ENCODE results near the gene COMMD6. TPM values are rescaled to one million over a fixed set of nuclear protein-coding genes. Genes with fewer than 3 reads are reported as not detected.
A peak's percentile ranks its signal among the peaks of the same experiment; 100 is the strongest.

Gene COMMD6
- total RNA-seq, 1 donor from 2014 or later: 209 TPM

DNA sequence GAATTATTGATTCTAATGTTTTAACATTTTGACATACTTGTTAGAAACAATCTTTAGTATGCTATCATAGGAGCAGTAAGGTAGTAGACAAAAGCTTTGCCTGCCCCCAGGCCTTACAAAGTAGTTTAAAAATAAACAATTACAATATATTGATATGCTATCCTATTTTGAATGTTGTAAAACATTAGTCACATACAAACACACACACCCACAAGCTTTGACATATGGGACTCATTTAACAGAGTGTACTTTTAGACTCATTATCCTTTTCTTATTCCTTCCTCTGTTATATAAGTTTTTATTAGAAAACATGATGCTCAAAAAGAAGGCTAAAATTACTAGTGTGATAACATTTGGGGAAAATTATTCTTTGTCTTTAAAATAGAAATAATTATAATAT lies 45.5 kb upstream of the COMMD6 start:
- peaks cover 25% of the 10 kb centered on the region for H3K36me3 Mint-ChIP-seq (ENCODE audit: low read depth, unreplicated experiment)
- no peaks in the 10 kb centered on the region for H3K27me3 Mint-ChIP-seq (ENCODE audit: low read depth, unreplicated experiment)
- Histone ChIP-seq H3K4me1 (ENCODE audit: insufficient read depth, low read length) (no peaks in the 10 kb centered on the region), H4K20me1 (ENCODE audit: insufficient read depth, low read length) (no peaks in the 10 kb centered on the region), H3K9me3 (ENCODE audit: insufficient read depth, low read depth, low read length) (peaks cover 4% of the 10 kb centered on the region), H2AFZ (ENCODE audit: low read depth, low read length) (no peak overlapping the region), H3K4me2 (ENCODE audit: low read length) (no peak overlapping the region), H3K36me3 (ENCODE audit: insufficient read depth, low read length) (peaks cover 10% of the 10 kb centered on the region), H3K27me3 (ENCODE audit: insufficient read depth, low read length) (no peaks in the 10 kb centered on the region), H3K9ac (ENCODE audit: low read length) (no peak overlapping the region), H3K4me3 (ENCODE audit: insufficient read depth, low read depth, low read length) (no peak overlapping the region), H3K27ac (ENCODE audit: low read depth, low read length) (no peak overlapping the region), H3K79me2 (ENCODE audit: insufficient read depth, low read length) (peaks cover 5% of the 10 kb centered on the region)
- H3K9me3 Mint-ChIP-seq (ENCODE audit: unreplicated experiment): peaks cover 5% of the 10 kb centered on the region
- no peak overlapping the region for H3K27ac Mint-ChIP-seq (ENCODE audit: unreplicated experiment)
- DNase-seq (ENCODE audit: low read depth) (no peak), FAIRE-seq (no peak)
- no peak overlapping the region for H3K4me3 Mint-ChIP-seq (ENCODE audit: unreplicated experiment)
- TF ChIP-seq, protein P1, sequence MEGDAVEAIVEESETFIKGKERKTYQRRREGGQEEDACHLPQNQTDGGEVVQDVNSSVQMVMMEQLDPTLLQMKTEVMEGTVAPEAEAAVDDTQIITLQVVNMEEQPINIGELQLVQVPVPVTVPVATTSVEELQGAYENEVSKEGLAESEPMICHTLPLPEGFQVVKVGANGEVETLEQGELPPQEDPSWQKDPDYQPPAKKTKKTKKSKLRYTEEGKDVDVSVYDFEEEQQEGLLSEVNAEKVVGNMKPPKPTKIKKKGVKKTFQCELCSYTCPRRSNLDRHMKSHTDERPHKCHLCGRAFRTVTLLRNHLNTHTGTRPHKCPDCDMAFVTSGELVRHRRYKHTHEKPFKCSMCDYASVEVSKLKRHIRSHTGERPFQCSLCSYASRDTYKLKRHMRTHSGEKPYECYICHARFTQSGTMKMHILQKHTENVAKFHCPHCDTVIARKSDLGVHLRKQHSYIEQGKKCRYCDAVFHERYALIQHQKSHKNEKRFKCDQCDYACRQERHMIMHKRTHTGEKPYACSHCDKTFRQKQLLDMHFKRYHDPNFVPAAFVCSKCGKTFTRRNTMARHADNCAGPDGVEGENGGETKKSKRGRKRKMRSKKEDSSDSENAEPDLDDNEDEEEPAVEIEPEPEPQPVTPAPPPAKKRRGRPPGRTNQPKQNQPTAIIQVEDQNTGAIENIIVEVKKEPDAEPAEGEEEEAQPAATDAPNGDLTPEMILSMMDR (IDR thresholded peaks at IDR 0.05; ENCODE audit: insufficient read depth, low read depth, low read length): no peak
- TF ChIP-seq EZH2 (IDR thresholded peaks at IDR 0.05; ENCODE audit: insufficient read depth, low read length): no peak
- peaks cover 3% of the 10 kb centered on the region for H3K4me1 Mint-ChIP-seq (ENCODE audit: low read depth, unreplicated experiment)

DNA sequence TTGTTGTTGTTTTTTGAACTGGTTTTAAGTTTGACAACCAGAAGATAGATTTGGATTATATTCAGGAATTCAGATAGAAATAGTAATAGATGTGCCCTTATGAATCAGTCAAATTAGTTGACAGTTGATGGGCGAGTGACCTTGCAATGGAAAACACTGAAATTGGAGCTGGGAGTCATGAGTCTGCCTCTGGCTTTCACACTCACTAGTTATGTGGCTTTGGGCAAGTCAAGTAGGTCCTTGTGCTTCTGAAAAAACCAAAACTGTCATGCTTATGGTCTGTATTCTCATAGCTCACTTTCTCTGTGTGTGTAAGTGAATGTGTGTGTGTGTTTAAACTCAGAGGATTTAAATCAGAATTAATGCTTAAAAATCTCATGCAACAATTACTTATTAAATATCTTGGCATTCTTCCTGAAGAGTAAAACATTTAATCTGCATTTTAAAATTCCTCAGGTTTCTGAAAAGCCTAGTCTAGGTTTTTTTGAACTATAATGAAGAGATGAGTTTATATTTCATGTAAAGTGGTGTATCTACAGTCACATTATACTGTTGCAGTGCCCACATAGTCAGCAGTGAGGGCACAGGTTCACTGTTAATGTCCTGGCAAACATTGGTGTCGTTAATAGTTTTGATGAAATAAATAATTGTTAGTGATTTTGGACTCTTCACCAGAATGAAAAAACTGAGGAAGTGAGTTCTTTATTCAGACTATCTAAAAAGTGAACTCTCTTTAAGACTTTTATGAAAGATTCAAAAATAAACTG lies 44.4 kb upstream of the COMMD6 start:
- Mint-ChIP-seq H3K27me3 (ENCODE audit: low read depth, unreplicated experiment) (no peaks in the 10 kb centered on the region), H3K36me3 (ENCODE audit: low read depth, unreplicated experiment) (peaks cover 25% of the 10 kb centered on the region), H3K27ac (ENCODE audit: unreplicated experiment) (no peak overlapping the region), H3K4me1 (ENCODE audit: low read depth, unreplicated experiment) (peaks cover 3% of the 10 kb centered on the region), H3K4me3 (ENCODE audit: unreplicated experiment) (no peak overlapping the region), H3K9me3 (ENCODE audit: unreplicated experiment) (peaks cover 5% of the 10 kb centered on the region)
- Histone ChIP-seq H3K4me3 (ENCODE audit: insufficient read depth, low read depth, low read length) (no peak overlapping the region), H3K27ac (ENCODE audit: low read depth, low read length) (no peak overlapping the region), H3K27me3 (ENCODE audit: insufficient read depth, low read length) (no peaks in the 10 kb centered on the region), H2AFZ (ENCODE audit: low read depth, low read length) (no peak overlapping the region), H3K4me1 (ENCODE audit: insufficient read depth, low read length) (no peaks in the 10 kb centered on the region), H3K4me2 (ENCODE audit: low read length) (no peak overlapping the region), H3K9me3 (ENCODE audit: insufficient read depth, low read depth, low read length) (peaks cover 4% of the 10 kb centered on the region), H4K20me1 (ENCODE audit: insufficient read depth, low read length) (no peaks in the 10 kb centered on the region), H3K9ac (ENCODE audit: low read length) (no peak overlapping the region), H3K36me3 (ENCODE audit: insufficient read depth, low read length) (peaks cover 7% of the 10 kb centered on the region), H3K79me2 (ENCODE audit: insufficient read depth, low read length) (peaks cover 5% of the 10 kb centered on the region)
- DNase-seq (ENCODE audit: low read depth) (peak; percentile 44), FAIRE-seq (no peak)
- TF ChIP-seq, protein P1 (IDR thresholded peaks at IDR 0.05; ENCODE audit: insufficient read depth, low read depth, low read length): no peak
- no peak for TF ChIP-seq EZH2 (IDR thresholded peaks at IDR 0.05; ENCODE audit: insufficient read depth, low read length)

- Histone ChIP-seq H3K4me2 (ENCODE audit: low read length) (no peak overlapping the region), H3K4me3 (ENCODE audit: insufficient read depth, low read depth, low read length) (no peak overlapping the region), H3K9ac (ENCODE audit: low read length) (no peak overlapping the region), H3K9me3 (ENCODE audit: insufficient read depth, low read depth, low read length) (peaks cover 4% of the 10 kb centered on the region), H3K4me1 (ENCODE audit: insufficient read depth, low read length) (no peaks in the 10 kb centered on the region), H3K27ac (ENCODE audit: low read depth, low read length) (no peak overlapping the region), H2AFZ (ENCODE audit: low read depth, low read length) (no peak overlapping the region), H3K79me2 (ENCODE audit: insufficient read depth, low read length) (peaks cover 5% of the 10 kb centered on the region), H4K20me1 (ENCODE audit: insufficient read depth, low read length) (no peaks in the 10 kb centered on the region), H3K36me3 (ENCODE audit: insufficient read depth, low read length) (peaks cover 12% of the 10 kb centered on the region), H3K27me3 (ENCODE audit: insufficient read depth, low read length) (no peaks in the 10 kb centered on the region)
- Mint-ChIP-seq H3K4me3 (ENCODE audit: unreplicated experiment) (no peak overlapping the region), H3K36me3 (ENCODE audit: low read depth, unreplicated experiment) (peaks cover 29% of the 10 kb centered on the region), H3K4me1 (ENCODE audit: low read depth, unreplicated experiment) (peaks cover 3% of the 10 kb centered on the region), H3K27me3 (ENCODE audit: low read depth, unreplicated experiment) (no peaks in the 10 kb centered on the region), H3K9me3 (ENCODE audit: unreplicated experiment) (peaks cover 3% of the 10 kb centered on the region), H3K27ac (ENCODE audit: unreplicated experiment) (peak overlapping the region; percentile 69)
- no peak for FAIRE-seq
- no peak for DNase-seq (ENCODE audit: low read depth)
- TF ChIP-seq EZH2 (IDR thresholded peaks at IDR 0.05; ENCODE audit: insufficient read depth, low read length): no peak
- TF ChIP-seq, protein P1 (IDR thresholded peaks at IDR 0.05; ENCODE audit: insufficient read depth, low read depth, low read length): no peak
Measured at GRCh38 chr13:75579529-75579928, 41.9 kb upstream of the COMMD6 start.
